ENCODE results near the gene RPTOR.
"Not testable (repeated sequence)": the region's sequence is repeated elsewhere in the genome, so short reads cannot be mapped to it uniquely, and the experiment has no call there.

DNA sequence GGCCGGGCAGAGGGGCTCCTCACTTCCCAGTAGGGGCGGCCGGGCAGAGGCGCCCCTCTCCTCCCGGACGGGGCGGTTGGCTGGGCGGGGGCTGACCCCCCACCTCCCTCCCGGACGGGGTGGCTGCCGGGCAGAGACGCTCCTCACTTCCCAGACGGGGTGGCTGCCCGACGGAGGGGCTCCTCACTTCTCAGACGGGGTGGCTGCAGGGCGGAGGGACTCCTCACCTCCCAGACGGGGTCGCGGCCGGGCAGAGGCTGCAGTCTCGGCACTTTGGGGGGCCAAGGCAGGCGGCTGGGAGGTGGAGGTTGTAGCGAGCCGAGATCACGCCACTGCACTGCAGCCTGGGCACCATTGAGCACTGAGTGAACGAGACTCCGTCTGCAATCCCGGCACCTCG, 7.3 kb upstream of the RPTOR start:
- TF ChIP-seq SPI1 (IDR thresholded peaks at IDR 0.05; ENCODE audit: borderline replicate concordance, insufficient read depth, low read depth, low read length); POLR2AphosphoS5 (IDR thresholded peaks at IDR 0.05; ENCODE audit: low read length); SIN3A (IDR thresholded peaks at IDR 0.05; ENCODE audit: low read depth, low read length); NR2F1 (conservative IDR thresholded peaks at IDR 0.05); FOS (IDR thresholded peaks at IDR 0.05; ENCODE audit: borderline replicate concordance, extremely low read depth, insufficient read length); BHLHE40 (IDR thresholded peaks at IDR 0.05; ENCODE audit: borderline replicate concordance in 1 of 2, low read depth in 2 of 2, low read length in 1 of 2); ZNF384 (IDR thresholded peaks at IDR 0.05; ENCODE audit: borderline replicate concordance, low read depth, low read length); HDAC6 (IDR thresholded peaks at IDR 0.05; ENCODE audit: unreplicated experiment); SUPT20H (IDR thresholded peaks at IDR 0.05; ENCODE audit: borderline replicate concordance, control insufficient read depth, low read depth, low read length); NRF1 (conservative IDR thresholded peaks at IDR 0.05; ENCODE audit: low read depth, low read length); TCF3 (IDR thresholded peaks at IDR 0.05; ENCODE audit: borderline replicate concordance, insufficient read depth, low read depth, low read length): not testable (repeated sequence)
- TF ChIP-seq, protein P1, sequence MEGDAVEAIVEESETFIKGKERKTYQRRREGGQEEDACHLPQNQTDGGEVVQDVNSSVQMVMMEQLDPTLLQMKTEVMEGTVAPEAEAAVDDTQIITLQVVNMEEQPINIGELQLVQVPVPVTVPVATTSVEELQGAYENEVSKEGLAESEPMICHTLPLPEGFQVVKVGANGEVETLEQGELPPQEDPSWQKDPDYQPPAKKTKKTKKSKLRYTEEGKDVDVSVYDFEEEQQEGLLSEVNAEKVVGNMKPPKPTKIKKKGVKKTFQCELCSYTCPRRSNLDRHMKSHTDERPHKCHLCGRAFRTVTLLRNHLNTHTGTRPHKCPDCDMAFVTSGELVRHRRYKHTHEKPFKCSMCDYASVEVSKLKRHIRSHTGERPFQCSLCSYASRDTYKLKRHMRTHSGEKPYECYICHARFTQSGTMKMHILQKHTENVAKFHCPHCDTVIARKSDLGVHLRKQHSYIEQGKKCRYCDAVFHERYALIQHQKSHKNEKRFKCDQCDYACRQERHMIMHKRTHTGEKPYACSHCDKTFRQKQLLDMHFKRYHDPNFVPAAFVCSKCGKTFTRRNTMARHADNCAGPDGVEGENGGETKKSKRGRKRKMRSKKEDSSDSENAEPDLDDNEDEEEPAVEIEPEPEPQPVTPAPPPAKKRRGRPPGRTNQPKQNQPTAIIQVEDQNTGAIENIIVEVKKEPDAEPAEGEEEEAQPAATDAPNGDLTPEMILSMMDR (IDR thresholded peaks at IDR 0.05 in 2 of 3, conservative IDR thresholded peaks at IDR 0.05 in 1 of 3; ENCODE audit: control insufficient read depth in 2 of 3, extremely low read depth in 1 of 3, insufficient read depth in 1 of 3, low read depth in 3 of 3, low read length in 3 of 3): not testable (repeated sequence)
